LNCAP (cell line): ENCODE results near the gene CDH22.

Experiments
- CTCF ChIP-seq: fragments of 450-650 bp; IDR thresholded peaks from 2 replicates; pipeline ENCODE4 v1.5.1; 2017; ENCODE audit warnings: mild to moderate bottlenecking

Gene CDH22

GRCh38 chr20:46259260-46259859 lies 48.9 kb downstream of the CDH22 start:
- TF ChIP-seq CTCF, result no peak

GRCh38 chr20:46257887-46258286 lies 50.4 kb downstream of the CDH22 start:
- TF ChIP-seq CTCF, result no peak

DNA sequence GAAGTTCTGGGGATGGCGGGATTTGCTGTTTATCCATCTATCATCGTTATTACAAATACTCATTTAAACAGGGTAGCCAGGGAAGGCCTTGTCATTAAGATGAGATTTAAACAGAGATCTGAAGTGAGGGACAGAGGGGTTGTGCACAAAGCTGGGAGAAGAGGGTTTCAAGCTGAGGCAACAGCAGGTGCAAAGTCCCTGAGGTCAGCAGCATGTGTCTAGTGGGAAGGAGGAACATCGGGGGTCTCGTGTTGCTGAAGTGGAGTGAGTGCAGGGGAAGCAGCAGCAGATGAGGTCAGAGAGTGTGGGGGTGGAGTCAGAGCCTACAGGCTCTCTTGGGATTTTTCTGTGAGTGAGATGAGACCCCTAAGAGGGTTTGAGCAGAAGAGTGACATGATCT lies 52.0 kb downstream of the CDH22 start:
- TF ChIP-seq CTCF, result no peak

DNA sequence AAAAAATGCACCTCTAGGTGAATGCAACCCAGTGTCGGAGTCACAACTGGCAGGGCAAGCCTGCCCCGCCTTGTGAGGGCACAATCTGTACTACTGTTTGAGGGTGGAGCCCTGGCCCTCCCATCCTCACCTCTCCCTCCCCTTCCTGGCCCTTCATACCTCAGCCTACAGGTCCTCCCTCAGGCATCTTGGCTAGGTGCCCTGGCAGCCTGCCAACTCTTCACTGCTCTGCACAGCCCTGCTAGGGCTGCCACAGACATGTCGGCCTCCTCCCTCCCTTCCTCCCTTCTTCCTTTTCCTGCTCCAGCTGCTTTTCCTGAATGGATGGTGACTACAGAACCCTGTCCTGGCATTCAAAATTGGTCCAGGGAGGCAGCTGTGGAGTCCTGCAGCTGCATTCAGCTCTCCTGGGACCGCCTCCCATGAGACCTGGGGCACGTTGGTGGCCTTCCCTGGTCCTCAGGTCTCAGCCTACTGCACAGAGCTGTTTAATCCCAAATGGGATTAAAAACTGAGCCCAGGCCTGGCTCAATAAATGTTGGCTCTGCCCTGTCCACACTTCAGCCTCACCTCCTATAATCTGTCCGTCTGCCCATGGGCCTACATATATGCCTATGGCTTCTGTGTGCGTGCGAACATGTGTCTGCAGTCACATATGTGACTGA lies 52.7 kb downstream of the CDH22 start:
- no peak for TF ChIP-seq CTCF

DNA sequence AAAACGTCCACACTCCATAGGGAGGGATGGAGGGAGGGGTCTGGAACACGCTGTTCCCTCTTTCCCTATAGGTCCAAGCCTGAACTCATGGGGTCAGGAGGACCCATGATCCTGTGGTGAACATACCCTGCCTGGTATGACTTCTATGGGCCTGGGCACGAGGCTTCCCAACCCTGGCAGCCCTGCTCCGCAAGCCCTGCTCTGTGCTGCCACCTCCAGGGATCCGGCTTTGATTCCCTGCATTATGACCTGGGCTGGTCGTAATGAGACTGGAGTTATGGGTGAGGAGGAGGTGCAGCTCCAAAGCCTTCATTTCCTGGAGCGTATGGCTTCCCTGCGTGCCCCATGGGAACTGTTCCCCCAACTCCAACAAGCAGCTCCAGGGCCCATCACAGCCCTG lies 54.9 kb downstream of the CDH22 start:
- no peak for TF ChIP-seq CTCF

- no peak for TF ChIP-seq CTCF
Measured at GRCh38 chr20:46252352-46253091, 55.8 kb downstream of the CDH22 start.

GRCh38 chr20:46251211-46251673 lies 57.1 kb downstream of the CDH22 start:
- no peak for TF ChIP-seq CTCF
